T-helper 2 cell treated with Interferon-gamma antibody and Interleukin-4, amounts not matched to agents 5 μg/mL and 100 μg/mL, for 36 hours (primary cell): Measurements from ENCODE around the gene DOCK1.
"Not testable (repeated sequence)": the region's sequence is repeated elsewhere in the genome, so short reads cannot be mapped to it uniquely, and the experiment has no call there.

Experiments used
- DNase-seq: peaks from one replicate; pipeline ENCODE4 v3.0.0; 2021; ENCODE audit warnings: low spot score
- H3K27ac Mint-ChIP-seq: one replicate; pipeline ENCODE4 v1.8.0; 2021; ENCODE audit warnings: mild to moderate bottlenecking, mixed read lengths
- H3K27me3 Mint-ChIP-seq: one replicate; pipeline ENCODE4 v1.8.0; 2021; ENCODE audit warnings: low read depth, mixed read lengths
- H3K36me3 Mint-ChIP-seq: one replicate; pipeline ENCODE4 v1.8.0; 2021; ENCODE audit warnings: low read depth, mixed read lengths
- H3K4me1 Mint-ChIP-seq: one replicate; pipeline ENCODE4 v1.8.0; 2021; ENCODE audit warnings: low read depth, mixed read lengths
- H3K4me3 Mint-ChIP-seq: one replicate; pipeline ENCODE4 v1.8.0; 2022; ENCODE audit warnings: mild to moderate bottlenecking, moderate library complexity, mixed read lengths
- H3K9me3 Mint-ChIP-seq: one replicate; pipeline ENCODE4 v1.8.0; 2021; ENCODE audit warnings: mixed read lengths

DOCK1 gene

DNA sequence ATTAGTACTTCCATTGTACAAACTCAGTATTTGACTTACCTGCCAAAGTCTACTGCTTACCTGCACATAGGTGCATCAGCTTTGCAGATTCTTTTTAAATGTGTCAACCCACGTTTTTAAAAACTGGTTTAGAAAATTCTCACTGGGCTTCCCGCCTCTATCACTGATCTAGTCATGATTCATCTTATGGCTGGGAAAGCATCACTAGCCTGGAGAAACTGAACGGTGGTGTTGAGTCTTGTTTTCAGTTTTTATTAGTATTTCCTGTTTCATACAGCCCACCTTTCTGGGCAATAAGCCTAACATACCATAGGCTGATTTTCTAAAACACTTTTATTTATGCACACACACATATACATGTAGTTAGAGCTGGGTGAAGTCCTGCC, 19.7 kb downstream of the DOCK1 start:
- Mint-ChIP-seq H3K27me3 (no peaks in the 10 kb centered on the region), H3K9me3 (peaks cover 11% of the 10 kb centered on the region), H3K4me1 (no peaks in the 10 kb centered on the region), H3K4me3 (no peak overlapping the region), H3K27ac (no peak overlapping the region), H3K36me3 (no peaks in the 10 kb centered on the region)
- no peak for DNase-seq

DNA sequence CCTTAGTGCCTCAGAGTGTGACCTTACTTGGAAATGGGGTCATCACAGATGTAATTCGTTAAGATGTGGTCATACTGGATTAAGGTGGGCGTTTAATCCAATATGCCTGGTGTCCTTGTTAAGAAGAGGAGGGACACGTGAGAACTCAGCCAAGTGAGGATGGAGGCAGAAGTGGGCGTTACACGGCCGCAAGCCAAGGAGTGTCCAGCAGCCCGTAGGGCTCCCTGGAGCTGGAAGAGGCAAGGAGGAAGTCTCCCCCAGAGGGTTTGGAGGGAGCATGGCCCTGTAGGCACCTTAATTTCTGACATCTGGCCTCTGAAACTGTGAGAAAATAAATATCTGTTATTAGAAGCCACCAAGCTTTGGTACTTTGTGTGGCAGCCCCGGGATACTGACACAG, 21.3 kb downstream of the DOCK1 start:
- Mint-ChIP-seq H3K36me3 (no peaks in the 10 kb centered on the region), H3K27me3 (no peaks in the 10 kb centered on the region), H3K4me1 (no peaks in the 10 kb centered on the region), H3K4me3 (no peak overlapping the region), H3K9me3 (peaks cover 11% of the 10 kb centered on the region), H3K27ac (no peak overlapping the region)
- no peak for DNase-seq

DNA sequence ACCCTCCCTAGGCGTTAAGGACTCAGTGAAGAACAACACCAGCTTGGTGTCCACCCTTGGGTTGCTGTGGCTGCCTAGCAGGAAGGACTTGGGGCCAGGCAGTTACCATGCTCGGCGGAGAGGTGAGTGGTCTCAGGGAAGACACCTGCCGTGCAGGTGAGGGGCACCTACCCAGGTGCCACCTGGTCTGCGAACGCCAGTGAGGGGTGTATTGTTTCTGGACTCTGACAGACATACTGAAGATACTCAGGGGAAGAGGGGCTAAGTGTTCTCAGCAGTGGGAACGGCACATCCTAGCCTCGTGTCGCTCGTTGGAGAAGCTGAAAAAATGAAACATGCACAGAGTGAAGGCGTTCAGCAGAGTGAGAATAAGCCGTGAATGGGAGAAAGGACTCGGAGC, 22.6 kb downstream of the DOCK1 start:
- no peak for DNase-seq
- H3K4me3 Mint-ChIP-seq: no peak overlapping the region
- H3K36me3 Mint-ChIP-seq: no peaks in the 10 kb centered on the region
- peaks cover 5% of the 10 kb centered on the region for H3K9me3 Mint-ChIP-seq
- no peaks in the 10 kb centered on the region for H3K27me3 Mint-ChIP-seq
- H3K27ac Mint-ChIP-seq: no peak overlapping the region
- no peaks in the 10 kb centered on the region for H3K4me1 Mint-ChIP-seq

DNA sequence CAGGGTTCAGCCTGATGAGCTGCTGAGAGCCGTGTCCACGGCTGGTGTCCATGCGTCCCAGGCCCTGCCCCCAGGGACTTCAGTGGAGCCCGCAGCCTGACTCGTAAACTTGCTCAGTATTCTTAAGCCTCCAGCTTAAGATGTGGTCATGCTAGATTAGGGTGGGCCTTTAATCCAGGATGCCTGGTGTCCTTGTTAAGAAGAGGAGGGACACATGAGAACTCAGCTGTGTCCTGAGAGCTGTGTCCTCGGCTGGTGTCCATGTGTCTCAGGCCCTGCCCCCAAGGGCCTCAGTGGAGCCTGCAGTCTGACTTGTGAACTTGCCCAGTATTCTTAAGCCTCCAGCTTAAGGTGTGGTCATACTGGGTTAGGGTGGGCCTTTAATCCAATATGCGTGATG, 23.0 kb downstream of the DOCK1 start:
- no peak overlapping the region for H3K27ac Mint-ChIP-seq

DNA sequence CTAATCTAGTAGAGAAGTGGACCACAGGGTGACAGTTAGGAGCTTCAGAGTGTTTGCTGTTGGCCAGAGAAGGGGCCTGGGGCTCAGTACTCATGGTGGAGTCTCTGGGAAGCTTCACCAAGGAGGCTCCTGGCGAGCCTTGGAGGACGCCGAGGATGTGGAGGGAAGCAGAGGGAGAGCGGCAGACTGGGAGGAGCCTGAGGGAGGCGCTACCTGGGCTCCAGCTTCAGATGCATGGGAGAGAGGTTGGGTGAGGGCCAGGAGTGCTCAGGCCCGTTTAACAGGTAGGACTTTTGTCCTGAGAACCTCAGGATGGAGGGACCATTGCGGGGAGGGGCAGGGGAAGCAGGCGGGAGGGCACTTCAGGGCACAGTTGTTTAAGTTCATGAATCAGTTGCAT, 24.2 kb downstream of the DOCK1 start:
- Mint-ChIP-seq H3K9me3 (peaks cover 5% of the 10 kb centered on the region), H3K4me1 (no peaks in the 10 kb centered on the region), H3K4me3 (no peak overlapping the region), H3K36me3 (no peaks in the 10 kb centered on the region), H3K27ac (no peak overlapping the region), H3K27me3 (no peaks in the 10 kb centered on the region)
- no peak for DNase-seq

More for the DNA sequence above, 23.0 kb downstream of the DOCK1 start:
- H3K4me3 Mint-ChIP-seq: no peak overlapping the region
- no peaks in the 10 kb centered on the region for H3K27me3 Mint-ChIP-seq
- peaks cover 5% of the 10 kb centered on the region for H3K9me3 Mint-ChIP-seq
- no peak for DNase-seq
- H3K36me3 Mint-ChIP-seq: no peaks in the 10 kb centered on the region
- no peaks in the 10 kb centered on the region for H3K4me1 Mint-ChIP-seq

DNA sequence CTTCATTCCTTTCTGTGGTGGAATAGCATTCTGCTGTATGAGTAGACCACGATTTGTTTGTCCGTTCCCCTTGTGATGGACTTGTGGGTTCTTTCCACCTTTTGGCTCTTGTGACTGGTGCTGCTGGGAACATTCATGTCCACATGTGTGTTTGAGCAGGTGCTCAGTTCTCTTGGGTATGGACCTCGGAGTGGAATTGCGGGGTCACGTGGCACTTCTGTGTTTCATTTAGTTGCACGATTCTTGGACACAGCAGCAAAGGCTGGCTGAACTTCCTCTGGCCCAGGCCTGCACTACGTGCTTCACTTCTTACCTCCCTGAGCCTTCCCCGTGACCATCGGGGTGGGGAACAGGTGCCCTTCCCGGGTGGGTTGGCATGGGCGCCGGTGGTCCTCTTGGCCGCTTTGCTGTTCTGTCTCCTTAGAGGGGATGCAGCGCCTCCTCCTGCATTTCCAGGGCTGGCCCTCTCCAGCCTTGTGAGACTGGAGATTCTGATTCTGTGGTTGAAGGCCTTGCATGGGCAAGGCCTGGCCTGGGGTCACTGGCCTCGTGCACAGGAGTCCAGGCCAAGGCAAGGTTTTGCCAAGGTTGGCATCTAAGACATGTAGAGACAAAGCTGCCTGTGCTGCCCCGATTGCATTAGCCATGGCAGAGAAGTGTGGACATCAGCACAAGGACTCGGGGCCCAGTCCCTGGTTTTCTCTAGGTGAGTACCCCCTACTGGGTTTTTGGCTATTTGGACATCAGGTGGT, 25.1 kb downstream of the DOCK1 start:
- no peaks in the 10 kb centered on the region for H3K36me3 Mint-ChIP-seq
- no peak overlapping the region for H3K4me3 Mint-ChIP-seq
- H3K27me3 Mint-ChIP-seq: no peaks in the 10 kb centered on the region
- no peak for DNase-seq
- H3K27ac Mint-ChIP-seq: no peak overlapping the region
- H3K9me3 Mint-ChIP-seq: peaks cover 5% of the 10 kb centered on the region
- H3K4me1 Mint-ChIP-seq: no peaks in the 10 kb centered on the region

DNA sequence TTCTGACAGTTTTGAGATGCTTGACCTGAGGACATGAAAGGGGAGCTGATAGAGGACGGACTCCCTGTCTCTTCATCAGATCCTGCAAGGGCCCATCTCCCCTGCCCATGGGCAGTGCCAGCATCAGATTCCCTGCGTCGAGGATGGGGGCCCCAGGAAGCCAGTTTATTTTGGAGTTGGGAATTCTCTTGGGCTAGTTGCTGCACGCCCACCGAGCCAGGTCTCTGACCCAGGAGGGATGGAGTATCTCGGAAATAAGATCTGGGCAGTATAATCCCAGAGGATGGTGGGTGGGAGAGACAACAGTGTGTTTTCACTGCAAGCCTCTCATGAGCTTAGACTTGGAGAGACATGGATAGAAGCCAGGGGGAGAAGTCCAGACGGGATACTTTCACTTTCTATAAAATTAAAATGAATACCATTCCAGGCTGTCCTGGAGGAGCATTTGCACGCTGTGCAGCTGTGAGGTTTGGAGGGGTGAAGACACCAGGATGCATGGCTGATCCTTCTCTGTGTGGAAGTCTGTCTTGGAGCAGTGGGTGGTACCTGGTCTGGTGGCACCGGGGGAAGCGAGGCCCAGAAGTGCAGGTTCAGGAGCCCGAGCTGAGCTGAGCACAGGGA, 25.8 kb downstream of the DOCK1 start:
- DNase-seq: no peak
- H3K4me3 Mint-ChIP-seq: no peak overlapping the region
- no peaks in the 10 kb centered on the region for H3K4me1 Mint-ChIP-seq
- no peaks in the 10 kb centered on the region for H3K27me3 Mint-ChIP-seq
- H3K27ac Mint-ChIP-seq: no peak overlapping the region
- H3K9me3 Mint-ChIP-seq: peaks cover 8% of the 10 kb centered on the region
- no peaks in the 10 kb centered on the region for H3K36me3 Mint-ChIP-seq

DNA sequence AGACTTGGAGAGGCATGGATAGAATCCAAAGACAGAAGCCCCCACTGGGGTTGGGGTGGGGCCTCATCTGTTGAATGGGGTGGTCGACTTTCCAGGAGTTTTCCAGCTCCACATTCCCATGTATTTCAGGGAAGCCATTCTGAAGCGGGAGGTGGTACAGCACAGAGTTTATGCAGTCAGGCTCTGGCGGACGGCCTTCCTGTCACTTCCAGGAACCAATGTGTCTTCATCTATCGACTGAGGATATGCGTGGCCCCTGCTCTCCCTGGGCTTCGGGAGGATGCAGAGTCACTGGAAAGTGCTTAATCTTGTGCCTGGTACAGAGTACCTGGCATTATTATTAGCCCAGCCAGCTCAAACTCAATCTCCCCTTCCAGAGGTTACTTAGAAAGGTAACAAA, 26.3 kb downstream of the DOCK1 start:
- no peaks in the 10 kb centered on the region for H3K4me1 Mint-ChIP-seq
- H3K36me3 Mint-ChIP-seq: no peaks in the 10 kb centered on the region
- peaks cover 8% of the 10 kb centered on the region for H3K9me3 Mint-ChIP-seq
- no peaks in the 10 kb centered on the region for H3K27me3 Mint-ChIP-seq
- no peak overlapping the region for H3K27ac Mint-ChIP-seq
- DNase-seq: no peak
- H3K4me3 Mint-ChIP-seq: no peak overlapping the region

DNA sequence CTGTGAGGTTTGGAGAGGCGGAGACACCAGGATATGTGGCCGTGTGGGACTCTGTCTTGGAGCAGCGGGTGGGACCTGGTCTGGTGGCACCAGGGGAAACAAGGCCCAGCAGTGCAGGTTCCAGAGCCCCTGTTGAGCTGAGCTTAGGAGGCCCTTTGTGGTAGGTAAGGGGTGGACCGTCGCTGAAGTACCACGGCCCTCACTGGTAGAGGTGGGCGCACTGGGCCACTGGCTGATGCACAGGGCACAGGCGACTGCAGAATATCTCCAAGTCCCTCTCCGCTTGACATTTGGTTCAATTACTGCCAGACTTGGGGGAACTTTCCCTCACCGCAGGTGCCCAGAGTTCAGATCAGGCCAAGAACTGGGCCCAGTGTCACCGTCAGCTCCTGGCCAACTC, 27.3 kb downstream of the DOCK1 start:
- H3K4me1 Mint-ChIP-seq: no peaks in the 10 kb centered on the region
- no peak for DNase-seq
- H3K4me3 Mint-ChIP-seq: no peak overlapping the region
- no peaks in the 10 kb centered on the region for H3K27me3 Mint-ChIP-seq
- H3K36me3 Mint-ChIP-seq: no peaks in the 10 kb centered on the region
- H3K9me3 Mint-ChIP-seq: peaks cover 16% of the 10 kb centered on the region
- no peak overlapping the region for H3K27ac Mint-ChIP-seq

DNA sequence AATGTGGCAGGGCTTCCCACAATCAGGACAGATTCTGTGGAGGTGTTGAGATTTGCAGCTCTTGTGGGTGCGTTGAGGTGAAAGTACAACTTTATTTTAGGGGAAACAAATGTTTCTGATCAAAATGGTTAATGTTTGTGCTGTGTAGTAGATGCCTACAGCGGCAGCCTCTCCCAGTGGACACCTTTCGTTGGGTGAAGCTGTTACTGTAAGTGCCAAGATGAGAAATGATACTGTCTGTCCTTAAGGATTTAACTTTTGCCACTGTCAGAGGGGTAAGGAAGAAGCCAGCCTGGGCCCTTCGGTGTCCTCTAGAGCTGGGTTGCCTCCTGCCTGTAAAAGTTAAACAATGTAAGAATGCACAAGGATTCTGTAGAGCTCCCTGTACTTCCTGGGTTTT, 27.9 kb downstream of the DOCK1 start:
- Mint-ChIP-seq H3K27me3 (no peaks in the 10 kb centered on the region), H3K4me1 (no peaks in the 10 kb centered on the region), H3K4me3 (no peak overlapping the region)

DNA sequence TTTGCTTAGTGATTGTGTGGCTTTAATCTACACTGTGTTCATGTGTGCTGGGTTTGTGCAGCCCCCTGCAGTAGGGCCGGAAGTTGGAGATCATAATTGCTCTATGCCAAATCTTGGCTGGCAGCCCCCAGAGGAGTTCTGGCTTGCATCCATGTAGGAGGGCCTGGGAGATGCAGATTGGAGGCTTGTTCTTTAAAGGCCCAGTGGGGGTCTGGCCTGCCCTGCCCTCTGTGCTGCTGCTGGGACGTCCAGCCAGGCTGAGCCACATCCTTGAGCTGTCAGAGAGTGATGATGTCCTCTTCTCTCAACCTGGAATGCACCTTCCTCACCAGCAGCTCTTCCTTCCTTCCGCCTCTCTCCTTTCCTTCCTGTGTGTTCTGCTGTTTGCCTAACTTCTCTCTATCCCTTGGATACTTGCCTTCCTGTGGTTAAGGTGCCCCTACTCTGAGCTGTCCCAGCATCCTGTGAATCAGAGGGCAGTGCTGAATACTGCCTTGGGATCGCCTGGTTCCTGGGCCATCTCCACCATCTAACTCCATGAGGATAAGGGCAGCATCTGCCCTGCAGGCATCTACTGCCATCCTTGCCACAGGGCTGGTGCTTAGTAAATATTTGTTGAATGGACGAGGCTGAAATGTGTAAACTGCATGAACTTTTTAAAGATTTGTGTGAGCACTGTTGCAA, 30.2 kb downstream of the DOCK1 start:
- no peak overlapping the region for H3K27ac Mint-ChIP-seq
- H3K27me3 Mint-ChIP-seq: no peaks in the 10 kb centered on the region
- H3K36me3 Mint-ChIP-seq: no peaks in the 10 kb centered on the region
- H3K4me3 Mint-ChIP-seq: no peak overlapping the region
- peaks cover 17% of the 10 kb centered on the region for H3K9me3 Mint-ChIP-seq
- H3K4me1 Mint-ChIP-seq: no peaks in the 10 kb centered on the region
- DNase-seq: no peak

More for the DNA sequence above, 27.9 kb downstream of the DOCK1 start:
- DNase-seq: no peak
- no peak overlapping the region for H3K27ac Mint-ChIP-seq
- no peaks in the 10 kb centered on the region for H3K36me3 Mint-ChIP-seq
- peaks cover 18% of the 10 kb centered on the region for H3K9me3 Mint-ChIP-seq

DNA sequence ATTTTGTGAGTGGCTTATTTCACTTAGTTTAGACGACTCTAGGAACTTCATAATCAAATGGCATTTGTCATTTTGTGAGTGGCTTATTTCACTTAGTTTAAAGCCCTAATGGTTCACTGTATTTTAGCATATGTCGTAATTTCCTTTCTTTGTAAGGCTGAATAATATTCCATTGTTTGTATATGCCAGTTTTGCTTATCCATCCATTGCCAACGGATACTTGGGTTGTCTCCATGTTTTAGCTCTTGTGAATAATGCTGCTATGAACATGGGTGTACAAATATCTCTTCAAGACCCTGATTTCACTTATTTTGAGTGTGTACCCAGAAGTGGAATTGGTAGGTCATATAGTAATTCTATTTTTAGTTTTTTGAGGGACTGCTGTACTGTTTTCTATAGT, 31.8 kb downstream of the DOCK1 start:
- DNase-seq: no peak
- Mint-ChIP-seq H3K4me1 (no peaks in the 10 kb centered on the region), H3K9me3 (peaks cover 17% of the 10 kb centered on the region), H3K27ac (no peak overlapping the region), H3K36me3 (no peaks in the 10 kb centered on the region), H3K27me3 (no peaks in the 10 kb centered on the region), H3K4me3 (no peak overlapping the region)

DNA sequence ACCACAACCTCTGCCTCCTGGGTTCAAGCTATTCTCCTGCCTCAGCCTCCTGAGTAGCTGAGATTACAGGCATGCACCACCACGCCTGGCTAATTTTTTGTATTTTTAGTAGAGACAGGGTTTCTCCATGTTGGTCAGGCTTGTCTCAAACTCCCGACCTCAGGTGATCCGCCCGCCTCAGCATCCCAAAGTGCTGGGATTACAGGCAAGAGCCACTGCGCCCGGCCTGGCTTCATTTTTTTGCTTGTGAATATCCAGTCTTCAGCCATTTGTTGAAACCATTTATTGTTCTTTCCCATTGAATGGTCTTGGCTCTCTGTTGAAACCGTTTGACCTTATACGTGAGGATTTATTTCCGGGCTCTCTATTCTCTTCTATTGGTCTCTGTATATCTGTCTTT, 32.9 kb downstream of the DOCK1 start:
- H3K4me1 Mint-ChIP-seq, H3K36me3 Mint-ChIP-seq, H3K27me3 Mint-ChIP-seq, H3K4me3 Mint-ChIP-seq, H3K27ac Mint-ChIP-seq, DNase-seq: not testable (repeated sequence)
- peaks cover 18% of the 10 kb centered on the region for H3K9me3 Mint-ChIP-seq

DNA sequence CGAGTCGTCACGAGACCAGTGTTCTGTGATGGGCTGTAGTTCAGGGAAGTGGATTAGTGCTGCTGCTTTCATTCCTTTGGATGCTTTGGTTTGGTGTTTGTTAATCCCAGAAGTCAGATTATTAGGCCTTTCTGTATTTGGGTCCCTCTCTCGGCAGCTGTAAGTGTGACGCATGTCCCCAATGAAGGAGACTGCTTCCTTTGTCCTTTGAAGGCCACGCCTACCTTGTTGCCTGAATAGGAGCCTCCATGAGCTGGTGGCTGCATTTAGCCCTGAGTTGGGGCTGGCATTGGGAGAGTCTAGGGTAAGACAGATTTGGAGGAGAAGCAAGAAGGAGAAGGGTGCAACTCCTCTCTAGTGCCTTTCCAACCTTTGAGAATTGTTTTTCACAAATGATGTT, 34.5 kb downstream of the DOCK1 start:
- H3K27me3 Mint-ChIP-seq: no peaks in the 10 kb centered on the region
- H3K4me3 Mint-ChIP-seq: no peak overlapping the region
- no peak for DNase-seq

More for the DNA sequence above, 34.5 kb downstream of the DOCK1 start:
- no peaks in the 10 kb centered on the region for H3K36me3 Mint-ChIP-seq
- H3K27ac Mint-ChIP-seq: no peak overlapping the region
- H3K9me3 Mint-ChIP-seq: peaks cover 31% of the 10 kb centered on the region
- no peaks in the 10 kb centered on the region for H3K4me1 Mint-ChIP-seq
